Measurements from ENCODE around the gene GRM8. TPM values are rescaled to one million over a fixed set of nuclear protein-coding genes. Genes with fewer than 3 reads are reported as not detected.

GRM8 gene
- polyA plus RNA-seq, 1 donor (not counting 4 experiments of a cell fraction or from before 2014, with no cell fraction given), result not detected

DNA sequence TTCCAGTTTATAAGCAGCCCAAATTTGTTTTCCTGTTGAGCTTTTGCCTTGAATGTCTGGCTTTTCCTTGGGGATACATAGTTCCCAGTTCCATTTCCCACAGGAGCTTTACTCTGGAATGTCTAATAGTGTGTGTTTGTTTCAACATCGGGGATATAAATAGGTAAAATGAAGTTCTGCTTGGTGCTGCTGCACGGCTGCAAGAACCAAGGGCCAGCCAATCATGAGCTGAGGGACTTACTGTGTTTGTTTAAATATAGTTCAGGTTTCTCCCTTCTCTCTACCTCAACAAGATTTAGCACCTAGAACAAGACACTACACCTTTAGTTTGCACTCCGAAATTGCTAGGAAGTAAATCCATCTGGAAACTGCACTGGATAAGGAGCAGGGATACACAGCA lies 43.9 kb downstream of the GRM8 start:
- Histone ChIP-seq H4K20me1 (ENCODE audit: control insufficient read depth, extremely low read depth, insufficient read depth, low read length) (no peaks in the 10 kb centered on the region), H3K36me3 (ENCODE audit: control insufficient read depth in 2 of 2, extremely low read depth in 1 of 2, insufficient read depth in 2 of 2, low read length in 2 of 2) (no peaks in the 10 kb centered on the region), H3K27ac (ENCODE audit: control insufficient read depth, insufficient read depth, low read length) (no peak overlapping the region), H3K79me2 (ENCODE audit: control insufficient read depth, insufficient read depth, low read length) (no peaks in the 10 kb centered on the region), H2AFZ (ENCODE audit: control insufficient read depth, low read length) (no peak overlapping the region), H3K9me1 (ENCODE audit: control insufficient read depth, extremely low read depth, insufficient read depth, low read length) (no peaks in the 10 kb centered on the region), H3K27me3 (ENCODE audit: control insufficient read depth, extremely low read depth, insufficient read depth, low read length) (no peaks in the 10 kb centered on the region), H3K4me3 (ENCODE audit: control insufficient read depth in 2 of 3, extremely low read depth in 1 of 3, insufficient read depth in 2 of 3, low read depth in 1 of 3, low read length in 3 of 3) (no peak overlapping the region), H3K4me1 (ENCODE audit: control insufficient read depth, extremely low read depth, insufficient read depth, low read length) (no peaks in the 10 kb centered on the region), H3K9me3 (ENCODE audit: control insufficient read depth, low read depth, low read length) (no peaks in the 10 kb centered on the region), H3K4me2 (ENCODE audit: control insufficient read depth, extremely low read depth, insufficient read depth, low read depth, low read length) (no peak overlapping the region), H3K9ac (ENCODE audit: control insufficient read depth, extremely low read depth, insufficient read depth, low read length) (no peak overlapping the region)
- TF ChIP-seq EZH2 (IDR thresholded peaks at IDR 0.05; ENCODE audit: low read length), result no peak
- TF ChIP-seq, protein P1, sequence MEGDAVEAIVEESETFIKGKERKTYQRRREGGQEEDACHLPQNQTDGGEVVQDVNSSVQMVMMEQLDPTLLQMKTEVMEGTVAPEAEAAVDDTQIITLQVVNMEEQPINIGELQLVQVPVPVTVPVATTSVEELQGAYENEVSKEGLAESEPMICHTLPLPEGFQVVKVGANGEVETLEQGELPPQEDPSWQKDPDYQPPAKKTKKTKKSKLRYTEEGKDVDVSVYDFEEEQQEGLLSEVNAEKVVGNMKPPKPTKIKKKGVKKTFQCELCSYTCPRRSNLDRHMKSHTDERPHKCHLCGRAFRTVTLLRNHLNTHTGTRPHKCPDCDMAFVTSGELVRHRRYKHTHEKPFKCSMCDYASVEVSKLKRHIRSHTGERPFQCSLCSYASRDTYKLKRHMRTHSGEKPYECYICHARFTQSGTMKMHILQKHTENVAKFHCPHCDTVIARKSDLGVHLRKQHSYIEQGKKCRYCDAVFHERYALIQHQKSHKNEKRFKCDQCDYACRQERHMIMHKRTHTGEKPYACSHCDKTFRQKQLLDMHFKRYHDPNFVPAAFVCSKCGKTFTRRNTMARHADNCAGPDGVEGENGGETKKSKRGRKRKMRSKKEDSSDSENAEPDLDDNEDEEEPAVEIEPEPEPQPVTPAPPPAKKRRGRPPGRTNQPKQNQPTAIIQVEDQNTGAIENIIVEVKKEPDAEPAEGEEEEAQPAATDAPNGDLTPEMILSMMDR (optimal IDR thresholded peaks at IDR 0.05 in 1 of 3, IDR thresholded peaks at IDR 0.05 in 1 of 3, conservative IDR thresholded peaks at IDR 0.05 in 1 of 3; ENCODE audit: extremely low read depth in 1 of 3, insufficient read depth in 2 of 3, low read length in 3 of 3), result no peak
- FAIRE-seq, result no peak
- dilution Hi-C loops (cut with MboI; ENCODE audit: extremely low pct_ligation_motif_present, low sequenced_read_pairs), result no loop called here
- DNase-seq (ENCODE audit: low read depth, low spot score), result no peak

DNA sequence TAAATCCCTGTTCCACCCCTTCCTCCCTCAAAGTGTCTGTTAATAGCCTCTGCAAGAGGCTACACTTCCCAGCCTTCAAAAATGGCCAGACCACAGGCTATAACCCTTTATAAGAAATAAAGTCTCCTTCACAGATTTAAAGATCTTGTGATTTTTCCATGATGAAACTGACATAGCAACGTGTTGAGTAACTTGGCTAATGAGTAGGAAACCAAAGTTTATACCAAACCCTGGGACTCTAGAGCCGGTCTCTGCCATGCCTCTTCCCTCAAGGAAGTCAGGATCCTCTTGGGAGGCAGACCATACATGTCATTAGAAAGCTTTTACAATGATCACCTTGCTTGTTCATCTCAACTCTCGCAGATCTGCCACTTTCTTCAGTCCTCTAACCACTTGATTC lies 44.4 kb downstream of the GRM8 start:
- FAIRE-seq, result no peak
- no peak overlapping the region for H3K4me2 ChIP-seq (ENCODE audit: control insufficient read depth, extremely low read depth, insufficient read depth, low read depth, low read length)
- H3K9ac ChIP-seq (ENCODE audit: control insufficient read depth, extremely low read depth, insufficient read depth, low read length), result no peak overlapping the region
- DNase-seq (ENCODE audit: low read depth, low spot score), result no peak
- no peaks in the 10 kb centered on the region for H3K36me3 ChIP-seq (ENCODE audit: control insufficient read depth in 2 of 2, extremely low read depth in 1 of 2, insufficient read depth in 2 of 2, low read length in 2 of 2)
- H3K27ac ChIP-seq (ENCODE audit: control insufficient read depth, insufficient read depth, low read length), result no peak overlapping the region
- dilution Hi-C loops (cut with MboI; ENCODE audit: extremely low pct_ligation_motif_present, low sequenced_read_pairs), result no loop called here
- H3K9me1 ChIP-seq (ENCODE audit: control insufficient read depth, extremely low read depth, insufficient read depth, low read length), result no peaks in the 10 kb centered on the region
- no peaks in the 10 kb centered on the region for H3K27me3 ChIP-seq (ENCODE audit: control insufficient read depth, extremely low read depth, insufficient read depth, low read length)
- H3K4me3 ChIP-seq (ENCODE audit: control insufficient read depth in 2 of 3, extremely low read depth in 1 of 3, insufficient read depth in 2 of 3, low read depth in 1 of 3, low read length in 3 of 3), result no peak overlapping the region
- H3K4me1 ChIP-seq (ENCODE audit: control insufficient read depth, extremely low read depth, insufficient read depth, low read length), result no peaks in the 10 kb centered on the region
- H3K9me3 ChIP-seq (ENCODE audit: control insufficient read depth, low read depth, low read length), result no peaks in the 10 kb centered on the region
- no peaks in the 10 kb centered on the region for H4K20me1 ChIP-seq (ENCODE audit: control insufficient read depth, extremely low read depth, insufficient read depth, low read length)
- H2AFZ ChIP-seq (ENCODE audit: control insufficient read depth, low read length), result no peak overlapping the region
- no peaks in the 10 kb centered on the region for H3K79me2 ChIP-seq (ENCODE audit: control insufficient read depth, insufficient read depth, low read length)
- TF ChIP-seq, protein P1 (optimal IDR thresholded peaks at IDR 0.05 in 1 of 3, IDR thresholded peaks at IDR 0.05 in 1 of 3, conservative IDR thresholded peaks at IDR 0.05 in 1 of 3; ENCODE audit: extremely low read depth in 1 of 3, insufficient read depth in 2 of 3, low read length in 3 of 3), result no peak
- TF ChIP-seq EZH2 (IDR thresholded peaks at IDR 0.05; ENCODE audit: low read length), result no peak
